ENCODE data around the gene EDARADD.
A peak's percentile ranks its signal among the peaks of the same experiment; 100 is the strongest.

The EDARADD gene

GRCh38 chr1:236489710-236490377 lies 95.8 kb downstream of the EDARADD start:
- no peaks in the 10 kb centered on the region for H3K9me3 ChIP-seq (ENCODE audit: low read length)
- no peak overlapping the region for H3K4me2 ChIP-seq (ENCODE audit: low read length)
- no peaks in the 10 kb centered on the region for H3F3A ChIP-seq (ENCODE audit: insufficient read depth, low read length)
- no peak for TF ChIP-seq EZH2 (IDR thresholded peaks at IDR 0.05; ENCODE audit: borderline replicate concordance, low read length)
- TF ChIP-seq, protein P1, sequence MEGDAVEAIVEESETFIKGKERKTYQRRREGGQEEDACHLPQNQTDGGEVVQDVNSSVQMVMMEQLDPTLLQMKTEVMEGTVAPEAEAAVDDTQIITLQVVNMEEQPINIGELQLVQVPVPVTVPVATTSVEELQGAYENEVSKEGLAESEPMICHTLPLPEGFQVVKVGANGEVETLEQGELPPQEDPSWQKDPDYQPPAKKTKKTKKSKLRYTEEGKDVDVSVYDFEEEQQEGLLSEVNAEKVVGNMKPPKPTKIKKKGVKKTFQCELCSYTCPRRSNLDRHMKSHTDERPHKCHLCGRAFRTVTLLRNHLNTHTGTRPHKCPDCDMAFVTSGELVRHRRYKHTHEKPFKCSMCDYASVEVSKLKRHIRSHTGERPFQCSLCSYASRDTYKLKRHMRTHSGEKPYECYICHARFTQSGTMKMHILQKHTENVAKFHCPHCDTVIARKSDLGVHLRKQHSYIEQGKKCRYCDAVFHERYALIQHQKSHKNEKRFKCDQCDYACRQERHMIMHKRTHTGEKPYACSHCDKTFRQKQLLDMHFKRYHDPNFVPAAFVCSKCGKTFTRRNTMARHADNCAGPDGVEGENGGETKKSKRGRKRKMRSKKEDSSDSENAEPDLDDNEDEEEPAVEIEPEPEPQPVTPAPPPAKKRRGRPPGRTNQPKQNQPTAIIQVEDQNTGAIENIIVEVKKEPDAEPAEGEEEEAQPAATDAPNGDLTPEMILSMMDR (IDR thresholded peaks at IDR 0.05; ENCODE audit: low read length), result peak; percentile 66
- no peaks in the 10 kb centered on the region for H3K36me3 ChIP-seq (ENCODE audit: insufficient read depth, low read length)
- no peaks in the 10 kb centered on the region for H3K4me1 ChIP-seq (ENCODE audit: insufficient read depth, low read length, severe bottlenecking)
- H3K9ac ChIP-seq (ENCODE audit: low read length), result no peak overlapping the region
- no peak overlapping the region for H3K4me3 ChIP-seq (ENCODE audit: low read depth, low read length, poor library complexity, severe bottlenecking)
- H4K20me1 ChIP-seq (ENCODE audit: insufficient read depth, low read length), result no peaks in the 10 kb centered on the region
- no peak overlapping the region for H3K27ac ChIP-seq (ENCODE audit: low read depth, low read length, poor library complexity, severe bottlenecking)
- H3K79me2 ChIP-seq (ENCODE audit: insufficient read depth, low read length), result no peaks in the 10 kb centered on the region
- H3K9me2 ChIP-seq (ENCODE audit: low read depth, low read length), result no peaks in the 10 kb centered on the region
- no peak overlapping the region for H2AFZ ChIP-seq (ENCODE audit: low read length)
- H3K27me3 ChIP-seq (ENCODE audit: insufficient read depth, low read length), result no peaks in the 10 kb centered on the region

DNA sequence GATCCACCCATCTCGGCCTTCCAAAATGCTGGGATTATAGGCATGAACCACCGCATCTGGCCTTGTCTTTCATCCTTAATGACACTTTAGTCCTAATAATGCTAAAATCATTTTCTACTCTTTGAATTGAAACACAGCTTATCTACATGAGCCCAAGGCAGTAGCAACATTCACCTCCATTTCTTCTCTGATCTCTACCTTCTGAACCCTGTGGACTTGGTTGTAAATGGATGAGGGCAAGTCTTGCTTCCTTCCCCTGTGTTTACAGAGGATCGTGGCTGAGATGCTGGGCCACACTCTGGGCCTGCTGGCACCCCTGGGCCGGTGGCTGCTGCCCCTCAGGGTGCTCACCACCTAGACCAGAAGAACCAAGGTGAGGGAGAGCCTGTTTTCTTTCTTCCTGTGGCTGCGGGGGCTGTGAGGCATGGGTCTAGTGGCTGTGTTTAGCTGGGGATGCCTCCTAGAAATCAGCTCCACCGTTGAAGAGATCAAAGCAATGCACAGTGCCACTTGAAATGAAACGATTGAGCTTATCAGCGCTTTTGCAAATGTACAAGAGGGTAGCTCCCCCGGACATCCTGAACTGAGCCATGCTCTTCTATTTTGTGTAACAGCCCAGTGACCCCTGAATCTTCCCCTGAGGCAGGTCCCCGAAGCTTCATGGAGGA lies 97.5 kb downstream of the EDARADD start:
- no peaks in the 10 kb centered on the region for H4K20me1 ChIP-seq (ENCODE audit: insufficient read depth, low read length)
- H3K27me3 ChIP-seq (ENCODE audit: insufficient read depth, low read length), result no peaks in the 10 kb centered on the region
- no peaks in the 10 kb centered on the region for H3F3A ChIP-seq (ENCODE audit: insufficient read depth, low read length)
- no peak overlapping the region for H2AFZ ChIP-seq (ENCODE audit: low read length)
- no peaks in the 10 kb centered on the region for H3K4me1 ChIP-seq (ENCODE audit: insufficient read depth, low read length, severe bottlenecking)
- no peaks in the 10 kb centered on the region for H3K9me2 ChIP-seq (ENCODE audit: low read depth, low read length)
- H3K9ac ChIP-seq (ENCODE audit: low read length), result no peak overlapping the region
- H3K4me2 ChIP-seq (ENCODE audit: low read length), result no peak overlapping the region
- H3K36me3 ChIP-seq (ENCODE audit: insufficient read depth, low read length), result no peaks in the 10 kb centered on the region
- H3K79me2 ChIP-seq (ENCODE audit: insufficient read depth, low read length), result no peaks in the 10 kb centered on the region
- no peak overlapping the region for H3K4me3 ChIP-seq (ENCODE audit: low read depth, low read length, poor library complexity, severe bottlenecking)
- no peaks in the 10 kb centered on the region for H3K9me3 ChIP-seq (ENCODE audit: low read length)
- no peak overlapping the region for H3K27ac ChIP-seq (ENCODE audit: low read depth, low read length, poor library complexity, severe bottlenecking)
- TF ChIP-seq EZH2 (IDR thresholded peaks at IDR 0.05; ENCODE audit: borderline replicate concordance, low read length), result no peak
- TF ChIP-seq, protein P1 (IDR thresholded peaks at IDR 0.05; ENCODE audit: low read length), result no peak

DNA sequence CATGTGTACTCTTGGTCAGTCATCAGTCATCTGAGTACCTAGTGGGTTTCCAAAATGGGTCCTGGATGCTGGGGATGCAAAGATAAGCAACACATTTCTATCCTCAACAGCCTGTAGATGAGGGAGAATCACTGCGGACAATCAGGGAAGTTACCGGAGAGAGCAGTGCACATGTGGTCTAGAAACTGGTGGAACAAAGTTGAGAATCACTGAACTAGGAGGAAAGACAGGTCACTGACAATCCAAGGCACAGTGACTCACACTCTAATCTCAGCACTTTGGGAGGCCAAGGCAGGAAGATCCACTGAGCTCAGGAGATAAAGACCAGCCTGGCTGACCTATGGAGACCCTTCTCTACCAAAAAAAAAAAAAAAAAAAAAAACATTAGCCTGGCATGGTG lies 98.3 kb downstream of the EDARADD start:
- no peaks in the 10 kb centered on the region for H3K79me2 ChIP-seq (ENCODE audit: insufficient read depth, low read length)
- no peaks in the 10 kb centered on the region for H3K9me2 ChIP-seq (ENCODE audit: low read depth, low read length)
- TF ChIP-seq, protein P1 (IDR thresholded peaks at IDR 0.05; ENCODE audit: low read length), result no peak
- no peak for TF ChIP-seq EZH2 (IDR thresholded peaks at IDR 0.05; ENCODE audit: borderline replicate concordance, low read length)
- no peak overlapping the region for H2AFZ ChIP-seq (ENCODE audit: low read length)
- H3K9ac ChIP-seq (ENCODE audit: low read length), result no peak overlapping the region
- H3K9me3 ChIP-seq (ENCODE audit: low read length), result no peaks in the 10 kb centered on the region
- H3K36me3 ChIP-seq (ENCODE audit: insufficient read depth, low read length), result no peaks in the 10 kb centered on the region
- H4K20me1 ChIP-seq (ENCODE audit: insufficient read depth, low read length), result no peaks in the 10 kb centered on the region
- no peak overlapping the region for H3K27ac ChIP-seq (ENCODE audit: low read depth, low read length, poor library complexity, severe bottlenecking)
- no peaks in the 10 kb centered on the region for H3K4me1 ChIP-seq (ENCODE audit: insufficient read depth, low read length, severe bottlenecking)
- no peak overlapping the region for H3K4me2 ChIP-seq (ENCODE audit: low read length)
- no peaks in the 10 kb centered on the region for H3F3A ChIP-seq (ENCODE audit: insufficient read depth, low read length)
- no peak overlapping the region for H3K4me3 ChIP-seq (ENCODE audit: low read depth, low read length, poor library complexity, severe bottlenecking)
- no peaks in the 10 kb centered on the region for H3K27me3 ChIP-seq (ENCODE audit: insufficient read depth, low read length)

Data from OCI-LY1 (cell line).